22Rv1 (cell line): ENCODE measurements around the gene TDP1.

Experiments used
- CTCF ChIP-seq: fragments of 450-650 bp; IDR thresholded peaks from 2 replicates; pipeline ENCODE4 v1.5.1; 2017; ENCODE audit warnings: mild to moderate bottlenecking
- ZFX ChIP-seq: fragments of 450-650 bp; IDR thresholded peaks from 2 replicates; pipeline ENCODE4 v1.6.1; 2017; ENCODE audit warnings: antibody characterized with exemption, borderline replicate concordance

- TF ChIP-seq CTCF: no peak
- no peak for TF ChIP-seq ZFX
Observed at GRCh38 chr14:89952576-89952975, 3.2 kb upstream of the TDP1 start.
